NCI-H187 (cell line): ENCODE results near the gene DSC2.

Experiments used
- DNase-seq, 2 experiments: peaks; one replicate each; lab custom pipeline; 2025; lab: John Stamatoyannopoulos, UW

DSC2 gene

DNA sequence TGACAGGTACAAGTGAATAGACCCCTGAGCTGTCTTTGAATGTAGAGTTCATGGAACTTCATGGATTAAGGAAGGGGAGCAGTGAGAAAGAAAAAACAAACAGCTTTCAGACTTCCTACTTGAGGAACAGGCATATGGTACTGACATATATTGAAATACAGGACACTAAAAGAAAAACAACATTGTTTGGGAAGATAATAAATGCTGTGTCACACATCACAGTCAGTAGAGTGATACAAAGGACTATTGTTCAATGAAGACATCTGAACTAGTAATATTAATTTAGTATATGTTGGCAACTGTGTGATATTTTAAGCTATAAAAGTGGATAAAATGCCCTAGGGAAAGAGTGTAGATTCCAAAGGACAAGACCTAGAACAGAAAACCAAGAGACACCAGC is 3.3 kb downstream of the DSC2 start:
- DNase-seq: no peak

GRCh38 chr18:31097666-31098065 is 4.6 kb downstream of the DSC2 start:
- no peak for DNase-seq

GRCh38 chr18:31093880-31094279 is 8.3 kb downstream of the DSC2 start:
- no peak for DNase-seq

DNA sequence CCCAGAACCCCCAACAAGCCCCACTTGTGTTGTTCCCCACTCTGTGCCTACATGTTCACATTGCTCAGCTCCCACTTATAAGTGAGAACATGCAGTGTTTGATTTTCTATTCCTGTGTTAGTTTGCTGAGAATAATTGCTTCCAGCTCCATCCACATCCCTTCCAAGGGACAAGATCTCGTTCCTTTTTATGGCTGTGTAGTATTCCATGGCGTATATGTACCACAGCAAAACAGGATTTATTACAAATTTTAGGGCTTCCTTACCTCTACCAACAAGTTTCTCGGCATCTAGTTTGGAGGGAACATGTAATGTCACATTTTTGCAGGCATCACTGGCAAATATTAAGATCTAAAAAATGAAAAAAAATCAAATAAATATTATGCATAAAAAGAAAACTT is 8.9 kb downstream of the DSC2 start:
- DNase-seq: no peak

GRCh38 chr18:31091350-31091749 is 10.9 kb downstream of the DSC2 start:
- no peak for DNase-seq

DNA sequence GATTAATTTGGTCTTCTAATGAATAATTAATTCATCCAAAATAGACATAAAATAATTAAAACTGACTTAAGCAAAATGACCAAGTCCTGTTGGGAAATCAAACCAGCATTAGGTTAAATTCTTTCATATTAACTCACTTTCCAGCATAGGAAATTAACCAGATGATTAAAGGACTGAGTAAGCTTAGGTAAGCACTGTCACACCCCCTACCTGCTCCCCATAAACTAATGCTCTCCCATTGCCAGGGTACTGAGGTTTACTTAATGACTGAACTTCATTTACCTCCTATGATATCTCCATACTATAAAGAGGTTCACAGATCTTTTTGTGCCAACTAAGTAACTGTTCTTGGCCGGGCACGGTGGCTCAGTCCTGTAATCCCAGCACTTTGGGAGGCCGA is 13.7 kb downstream of the DSC2 start:
- DNase-seq: no peak

DNA sequence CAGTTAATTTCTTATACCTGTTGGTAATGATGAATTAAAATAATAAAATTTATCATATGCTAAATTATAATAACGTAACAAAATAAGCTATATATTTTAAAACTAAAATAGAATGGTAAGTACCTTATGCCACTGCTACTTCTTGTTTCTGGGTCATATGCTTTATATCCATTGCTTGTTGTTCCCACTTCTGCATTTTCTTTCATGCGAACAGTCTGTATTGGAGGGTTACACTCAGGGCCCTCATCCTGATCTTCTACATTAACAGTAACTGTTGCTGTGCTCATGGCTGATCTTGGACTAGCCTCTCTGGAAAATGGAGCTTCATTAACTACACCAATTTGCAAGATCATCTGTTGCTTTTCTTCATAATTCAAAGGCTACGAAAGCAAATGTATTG is 22.2 kb downstream of the DSC2 start:
- no peak for DNase-seq

- no peak for DNase-seq
Measured at GRCh38 chr18:31077878-31078277, 24.3 kb downstream of the DSC2 start.

DNA sequence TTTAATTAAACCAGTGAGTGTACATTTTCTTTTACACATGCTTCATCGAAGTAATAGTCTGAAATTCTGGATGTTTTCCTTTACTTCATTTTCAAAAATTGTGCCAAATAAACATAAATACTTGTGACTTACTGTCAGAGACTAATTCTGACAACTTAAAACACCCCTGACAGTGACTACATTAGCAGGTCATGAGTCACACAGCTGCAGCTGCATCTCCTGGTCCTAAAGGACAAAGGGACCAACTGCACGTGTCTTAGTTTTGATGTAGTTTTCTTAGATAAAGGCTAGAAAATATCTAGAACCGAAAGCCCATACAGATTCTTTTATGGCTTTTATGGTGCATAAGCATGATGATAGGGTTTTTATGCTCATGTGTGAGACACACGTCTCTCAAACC is 30.0 kb downstream of the DSC2 start:
- DNase-seq: no peak

DNA sequence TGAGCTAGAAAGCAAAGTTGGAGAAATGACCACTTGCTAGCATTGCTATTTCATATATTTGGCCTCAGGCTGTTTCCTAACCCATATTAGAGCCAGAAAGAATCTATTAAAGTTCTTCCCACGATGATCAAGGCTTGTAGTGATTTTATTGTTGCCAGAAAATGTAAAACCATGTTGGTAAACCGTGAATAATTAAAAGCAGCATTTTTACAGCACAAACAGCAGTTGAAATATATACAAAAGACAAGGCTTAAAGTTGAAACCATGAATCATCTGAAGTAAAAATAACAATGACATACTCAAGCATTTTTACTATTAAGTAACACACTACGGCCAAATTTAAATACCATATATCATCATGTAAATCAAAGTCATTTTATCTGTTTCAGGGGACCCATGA is 32.0 kb downstream of the DSC2 start:
- DNase-seq: no peak

- no peak for DNase-seq
Measured at GRCh38 chr18:31066266-31066665, 36.0 kb downstream of the DSC2 start.

DNA sequence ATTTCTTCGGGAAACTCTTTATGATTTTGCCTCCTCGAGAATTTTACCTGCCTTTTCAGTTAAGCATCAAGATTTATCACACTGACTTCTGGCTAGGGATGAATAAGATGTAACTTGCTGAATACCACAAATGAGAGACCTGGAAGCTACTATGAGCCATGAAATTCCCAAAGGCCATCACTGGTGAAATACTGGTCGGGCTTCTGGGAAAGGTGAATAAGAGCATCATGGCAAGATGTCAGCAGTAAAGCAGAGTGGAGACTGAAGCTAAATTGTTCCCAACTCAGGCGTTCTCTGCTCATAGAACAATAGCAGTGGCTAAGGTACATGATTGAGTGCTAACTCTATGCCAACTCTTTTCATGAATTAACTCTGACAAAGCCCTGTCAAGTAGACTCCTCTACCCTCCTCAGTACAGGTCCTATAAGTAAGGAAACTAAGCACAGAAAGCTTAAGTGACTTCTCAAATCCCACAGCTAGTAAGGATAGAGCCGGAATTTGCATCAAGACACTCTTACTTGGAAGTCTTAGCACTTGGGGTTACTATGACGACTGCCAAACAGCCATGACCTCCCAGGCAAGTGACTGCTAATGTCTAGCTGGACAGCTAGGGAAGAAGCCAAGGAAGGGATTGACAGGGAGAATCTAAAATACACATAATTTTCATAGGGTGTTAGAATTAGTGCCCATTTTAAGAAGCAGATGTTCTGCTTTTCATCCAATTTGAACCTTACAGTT is 37.0 kb downstream of the DSC2 start:
- DNase-seq: no peak

GRCh38 chr18:31064130-31064529 is 38.1 kb downstream of the DSC2 start:
- no peak for DNase-seq

DNA sequence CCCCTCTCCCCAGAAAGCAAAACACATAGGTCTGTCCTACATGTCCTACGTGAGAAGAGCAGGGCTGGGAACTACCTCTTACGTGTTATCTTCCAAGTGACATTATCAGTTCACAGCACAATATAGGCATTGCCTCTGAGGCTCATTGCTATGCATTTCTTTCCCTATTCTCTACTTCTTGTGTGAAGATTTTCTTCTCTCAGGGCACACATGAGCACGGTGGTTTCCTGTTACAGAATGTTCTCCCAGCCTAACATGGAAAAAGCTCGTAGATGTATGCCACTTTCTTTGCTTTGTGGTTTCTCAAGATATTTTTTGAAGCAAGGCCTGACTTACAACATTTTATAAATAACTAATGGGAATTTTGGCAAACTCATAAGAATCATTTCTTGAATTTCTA is 40.3 kb downstream of the DSC2 start:
- DNase-seq: no peak

DNA sequence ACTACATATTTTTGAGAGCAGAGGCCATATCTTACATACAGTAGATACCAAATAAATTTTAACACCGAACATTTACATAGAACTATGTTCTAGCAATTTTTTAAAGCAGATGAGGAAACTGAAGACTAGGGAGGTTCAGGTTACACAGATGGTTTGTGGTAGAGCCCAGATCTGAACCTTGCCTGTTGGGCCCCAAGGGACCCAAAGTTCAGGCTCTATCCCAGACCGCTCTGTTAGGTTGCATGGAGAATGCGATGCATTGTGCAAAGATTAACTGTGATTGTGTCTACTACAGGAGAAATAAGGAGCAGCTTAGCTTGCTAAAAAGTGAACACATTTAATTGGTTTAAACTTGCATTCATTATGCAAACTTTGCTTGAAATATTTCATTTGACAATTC is 43.3 kb downstream of the DSC2 start:
- no peak for DNase-seq

DNA sequence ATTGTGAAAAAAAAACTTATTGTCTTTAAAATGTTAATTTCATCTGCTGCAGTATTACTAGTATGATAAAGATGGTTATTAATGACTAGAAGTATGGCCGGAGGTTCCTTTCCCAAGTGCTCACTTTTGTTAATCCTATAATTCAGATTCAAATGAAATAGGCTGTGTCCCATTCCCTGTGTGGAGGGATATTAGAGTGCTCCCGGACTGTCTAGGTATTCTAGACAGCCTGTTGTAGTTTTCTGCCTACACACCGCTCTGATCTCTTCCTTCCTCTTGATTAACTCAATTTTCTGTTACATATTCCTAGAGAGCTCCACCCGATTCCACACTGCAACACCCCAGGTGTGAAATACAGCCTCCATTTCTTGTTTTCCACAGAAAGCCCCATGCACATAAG is 44.3 kb downstream of the DSC2 start:
- no peak for DNase-seq

GRCh38 chr18:31057051-31057450 is 45.2 kb downstream of the DSC2 start:
- no peak for DNase-seq

DNA sequence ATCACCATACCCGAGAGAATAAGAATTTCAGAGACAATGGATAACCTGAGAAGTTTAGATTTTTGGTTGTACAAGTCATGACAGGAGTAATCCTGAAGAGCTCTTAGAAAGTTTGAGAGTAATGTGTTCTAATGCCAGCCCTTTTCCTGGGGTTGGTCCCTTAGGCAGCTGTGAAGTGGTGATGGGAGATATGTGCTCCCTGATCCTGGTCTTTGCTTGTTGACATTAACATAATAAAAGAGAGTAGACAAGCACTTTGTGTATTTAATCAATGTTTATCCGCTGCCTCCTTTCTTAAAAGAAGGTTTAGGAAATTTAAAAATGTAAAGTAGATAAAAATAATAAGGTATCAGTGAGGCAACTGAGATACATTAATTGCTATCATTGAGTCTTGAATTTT is 45.9 kb downstream of the DSC2 start:
- no peak for DNase-seq

DNA sequence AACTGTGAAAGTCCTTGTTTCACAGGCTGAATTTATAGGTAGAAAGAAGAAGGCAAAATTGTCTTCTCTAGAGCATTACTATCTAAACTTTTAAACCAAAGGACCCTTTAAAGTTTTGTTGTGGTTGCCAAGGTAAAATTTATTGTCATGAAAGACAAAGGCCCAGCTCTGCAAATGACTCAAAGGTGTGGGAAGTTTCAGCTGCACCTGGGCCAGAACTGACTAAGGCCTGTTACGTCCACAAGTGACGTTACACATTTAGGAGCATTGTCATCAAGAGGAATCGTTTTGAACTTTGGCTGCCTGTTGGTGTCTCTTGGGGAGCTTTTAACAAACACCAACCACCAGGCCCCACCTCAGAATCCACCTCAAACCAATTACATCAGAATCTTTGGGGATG is 51.6 kb downstream of the DSC2 start:
- no peak for DNase-seq

GRCh38 chr18:31049189-31049588 is 53.0 kb downstream of the DSC2 start:
- peak; percentile 56 to 74 for DNase-seq

- no peak for DNase-seq
Measured at GRCh38 chr18:31048216-31048615, 54.0 kb downstream of the DSC2 start.

- DNase-seq: no peak
Measured at GRCh38 chr18:31046916-31047315, 55.3 kb downstream of the DSC2 start.

DNA sequence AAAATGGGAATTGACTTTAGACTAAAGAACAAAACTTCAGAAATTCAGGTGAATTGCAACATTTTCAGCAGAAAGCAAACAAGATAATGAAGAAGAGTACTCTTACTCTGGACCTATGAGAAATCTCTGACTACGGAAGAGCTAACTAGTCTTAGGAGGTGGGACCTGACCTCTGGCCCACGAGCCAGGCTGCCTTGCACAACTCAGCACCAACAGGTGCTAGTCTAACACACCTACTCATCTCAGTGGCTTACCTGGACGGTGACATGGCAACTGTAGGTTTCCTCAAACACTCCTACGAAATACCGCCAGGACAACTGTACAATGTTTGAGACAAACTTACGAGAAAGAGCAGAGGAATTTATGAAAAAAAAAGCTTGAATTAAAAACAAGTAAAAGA is 56.6 kb downstream of the DSC2 start:
- DNase-seq: no peak

DNA sequence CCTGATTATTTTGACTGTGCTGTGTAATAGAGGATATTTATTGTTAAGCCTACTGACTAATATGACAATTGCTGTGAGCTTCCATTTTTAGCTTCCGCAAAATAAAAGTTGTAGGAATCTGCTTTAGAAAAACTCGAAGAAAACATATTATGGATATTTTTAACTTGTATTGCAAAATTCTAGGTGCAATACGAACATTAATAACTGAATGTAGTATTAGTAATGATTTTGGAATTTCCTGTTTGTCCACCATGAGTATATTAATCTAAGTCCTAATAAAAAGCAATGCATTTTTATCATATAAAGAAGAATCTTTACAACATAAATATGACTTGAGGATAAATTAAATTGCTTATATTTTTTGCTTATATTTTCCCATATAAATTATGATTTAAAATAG is 57.3 kb downstream of the DSC2 start:
- no peak for DNase-seq

DNA sequence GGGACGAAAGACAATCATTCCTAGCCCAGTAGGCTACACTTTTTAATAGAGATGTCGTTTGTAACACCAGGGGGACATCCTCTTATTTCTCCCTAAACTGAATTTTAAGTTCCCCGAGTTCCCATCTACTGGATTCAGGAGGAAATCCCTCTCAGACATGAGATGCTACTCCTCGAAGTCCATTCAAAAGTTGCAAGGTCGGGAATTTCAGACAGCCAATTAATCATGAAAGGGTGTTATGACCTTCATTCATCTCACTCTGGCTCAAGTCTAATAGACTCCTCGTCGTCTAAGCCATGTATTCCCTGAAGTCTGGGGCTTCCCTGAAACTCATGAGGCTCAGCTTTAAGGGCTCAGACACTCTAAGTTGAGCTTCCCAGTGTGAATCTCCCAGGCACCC is 58.5 kb downstream of the DSC2 start:
- no peak for DNase-seq
